H9 (cell line): Measurements from ENCODE around the gene VEZF1. TPM values are rescaled to one million over a fixed set of nuclear protein-coding genes. Genes with fewer than 3 reads are reported as not detected.

Source experiments
- DNase-seq: peaks from one replicate; pipeline ENCODE4 v3.0.0-alpha.2; 2017
- H2AFZ ChIP-seq: one replicate; pipeline ENCODE4 v1.6.1; 2013; ENCODE audit warnings: mild to moderate bottlenecking, low read length, control low read depth, moderate library complexity
- H2AK5ac ChIP-seq: 2 replicates; pipeline ENCODE4 v1.6.1; 2013; ENCODE audit warnings: low read length, control low read depth, mixed read lengths; ENCODE audit not compliant: insufficient read length
- H2BK120ac ChIP-seq: one replicate; pipeline ENCODE4 v1.6.1; 2013; ENCODE audit warnings: low read depth, mild to moderate bottlenecking, low read length, control low read depth, inconsistent platforms; ENCODE audit not compliant: poor library complexity, severe bottlenecking
- H2BK12ac ChIP-seq: 2 replicates; pipeline ENCODE4 v1.6.1; 2013; ENCODE audit warnings: low read length, control low read depth, mixed read lengths, low read depth; ENCODE audit not compliant: insufficient read length
- H2BK15ac ChIP-seq: 2 replicates; pipeline ENCODE4 v1.6.1; 2013; ENCODE audit warnings: low read depth, low read length, control low read depth
- H2BK20ac ChIP-seq: one replicate; pipeline ENCODE4 v1.6.1; 2013; ENCODE audit warnings: low read depth, mild to moderate bottlenecking, low read length, control low read depth, inconsistent platforms; ENCODE audit not compliant: poor library complexity, severe bottlenecking
- H2BK5ac ChIP-seq: 2 replicates; pipeline ENCODE4 v1.6.1; 2013; ENCODE audit warnings: low read length, control low read depth, mixed read lengths; ENCODE audit not compliant: insufficient read length
- H3K14ac ChIP-seq: 2 replicates; pipeline ENCODE4 v1.6.1; 2013; ENCODE audit warnings: low read length, control low read depth; ENCODE audit not compliant: insufficient read depth
- H3K18ac ChIP-seq: 2 replicates; pipeline ENCODE4 v1.6.1; 2013; ENCODE audit warnings: low read depth, mild to moderate bottlenecking, mixed read lengths, low read length, control low read depth; ENCODE audit not compliant: insufficient read length
- H3K23ac ChIP-seq: 2 replicates; pipeline ENCODE4 v1.6.1; 2013; ENCODE audit warnings: low read length, control low read depth, mixed read lengths, low read depth; ENCODE audit not compliant: insufficient read length
- H3K23me2 ChIP-seq: 2 replicates; pipeline ENCODE4 v1.6.1; 2013; ENCODE audit warnings: low read depth, mild to moderate bottlenecking, mixed read lengths, low read length, control low read depth; ENCODE audit not compliant: insufficient read length, poor library complexity, severe bottlenecking
- H3K27ac ChIP-seq: 2 replicates; pipeline ENCODE4 v1.5.1; 2013; ENCODE audit warnings: low read length, control low read depth, mixed read lengths, low read depth; ENCODE audit not compliant: insufficient read length
- H3K27me3 ChIP-seq: 2 replicates; pipeline ENCODE4 v1.6.1; 2013; ENCODE audit warnings: low read length, control low read depth, inconsistent platforms; ENCODE audit not compliant: insufficient read depth
- H3K4ac ChIP-seq: 2 replicates; pipeline ENCODE4 v1.6.1; 2013; ENCODE audit warnings: low read depth, mild to moderate bottlenecking, control low read depth, inconsistent platforms, low read length, moderate library complexity
- H3K4me1 ChIP-seq: 2 replicates; pipeline ENCODE4 v1.6.1; 2013; ENCODE audit warnings: low read length, control low read depth, inconsistent platforms; ENCODE audit not compliant: insufficient read depth
- H3K4me2 ChIP-seq: 2 replicates; pipeline ENCODE4 v1.6.1; 2013; ENCODE audit warnings: low read length, control low read depth, mixed read lengths; ENCODE audit not compliant: insufficient read length, insufficient read depth
- H3K56ac ChIP-seq: 2 replicates; pipeline ENCODE4 v1.6.1; 2013; ENCODE audit warnings: low read depth, mild to moderate bottlenecking, mixed read lengths, low read length, control low read depth; ENCODE audit not compliant: insufficient read length
- H3K79me1 ChIP-seq: 2 replicates; pipeline ENCODE4 v1.6.1; 2013; ENCODE audit warnings: low read depth, mild to moderate bottlenecking, moderate library complexity, low read length, control low read depth, inconsistent platforms; ENCODE audit not compliant: insufficient read depth, poor library complexity, severe bottlenecking
- H3K79me2 ChIP-seq: 2 replicates; pipeline ENCODE4 v1.6.1; 2013; ENCODE audit warnings: low read length, control low read depth, inconsistent platforms; ENCODE audit not compliant: insufficient read depth
- H3K9ac ChIP-seq: 2 replicates; pipeline ENCODE4 v1.6.1; 2013; ENCODE audit warnings: low read length, control low read depth, mixed read lengths; ENCODE audit not compliant: insufficient read length; ENCODE audit errors: extremely low read depth
- H3K9me3 ChIP-seq: one replicate; pipeline ENCODE4 v1.6.1; 2013; ENCODE audit warnings: low read depth, low read length, inconsistent platforms; ENCODE audit not compliant: control insufficient read depth
- H3T11ph ChIP-seq: one replicate; pipeline ENCODE4 v1.6.1; 2013; ENCODE audit warnings: mild to moderate bottlenecking, low read length, control low read depth, inconsistent platforms
- H4K20me1 ChIP-seq: one replicate; pipeline ENCODE4 v1.6.1; 2013; ENCODE audit not compliant: control insufficient read depth, insufficient read length, insufficient read depth
- H4K5ac ChIP-seq: 2 replicates; pipeline ENCODE4 v1.6.1; 2013; ENCODE audit warnings: low read depth, mild to moderate bottlenecking, mixed read lengths, low read length, control low read depth; ENCODE audit not compliant: insufficient read length
- H4K8ac ChIP-seq: replicated peaks from 2 replicates; pipeline ENCODE4 v1.6.1; 2013; ENCODE audit warnings: low read length, control low read depth, mixed read lengths, low read depth; ENCODE audit not compliant: insufficient read length
- H4K91ac ChIP-seq: 2 replicates; pipeline ENCODE4 v1.6.1; 2013; ENCODE audit warnings: low read depth, mild to moderate bottlenecking, moderate library complexity, mixed read lengths, low read length, control low read depth; ENCODE audit not compliant: insufficient read length
- H3K27ac Mint-ChIP-seq, 3 experiments: 2 replicates in 2 of 3; 3 replicates in 1 of 3; pipeline ENCODE4 v1.8.0; 2020 to 2021; ENCODE audit warnings: mixed read lengths in 3 of 3, mild to moderate bottlenecking in 1 of 3, moderate library complexity in 1 of 3
- H3K27me3 Mint-ChIP-seq: 2 replicates; pipeline ENCODE4 v1.8.0; 2021; ENCODE audit warnings: low read depth, mild to moderate bottlenecking, moderate library complexity, mixed read lengths
- H3K36me3 Mint-ChIP-seq, 3 experiments: 2 replicates in 2 of 3; 3 replicates in 1 of 3; pipeline ENCODE4 v1.8.0; 2020 to 2021; ENCODE audit warnings: low read depth in 3 of 3, mixed read lengths in 3 of 3; ENCODE audit not compliant: insufficient read depth in 1 of 3
- H3K4me1 Mint-ChIP-seq, 2 experiments: 2 replicates each; pipeline ENCODE4 v1.8.0; 2020; ENCODE audit warnings: mixed read lengths in 2 of 2
- H3K4me3 Mint-ChIP-seq, 2 experiments: 2 replicates in 1 of 2; 3 replicates in 1 of 2; pipeline ENCODE4 v1.8.0; 2020 to 2021; ENCODE audit warnings: mild to moderate bottlenecking in 2 of 2, mixed read lengths in 2 of 2, moderate library complexity in 1 of 2
- H3K9me3 Mint-ChIP-seq, 2 experiments: 2 replicates in 1 of 2; 3 replicates in 1 of 2; pipeline ENCODE4 v1.8.0; 2020; ENCODE audit warnings: mild to moderate bottlenecking in 2 of 2, mixed read lengths in 2 of 2, moderate library complexity in 1 of 2
- WGBS: extraction: QIAGEN DNeasy Blood & Tissue Kit; methylation state at CpG from one replicate; pipeline ENCODE4 v1.1.7; 2013; ENCODE audit warnings: missing lambda C conversion rate, low lambda C conversion rate, mixed read lengths; ENCODE audit not compliant: insufficient read length; ENCODE audit errors: extremely low coverage; 5-methylcytosine and 5-hydroxymethylcytosine counted together
- total RNA-seq: library from RNA; stranded (reverse); gene quantifications from 2 replicates; pipeline ENCODE4 v1.2.1, GENCODE V29; 2021
- TF ChIP-seq, protein P1 (sequence below): fragments of 200-600 bp; sonication (generic); conservative IDR thresholded peaks from 3 replicates; pipeline ENCODE4 v1.8.0; 2021; ENCODE audit warnings: antibody characterized with exemption, mild to moderate bottlenecking

Gene VEZF1
- total RNA-seq, 1 experiment from 2014 or later, result 58.1 TPM

DNA sequence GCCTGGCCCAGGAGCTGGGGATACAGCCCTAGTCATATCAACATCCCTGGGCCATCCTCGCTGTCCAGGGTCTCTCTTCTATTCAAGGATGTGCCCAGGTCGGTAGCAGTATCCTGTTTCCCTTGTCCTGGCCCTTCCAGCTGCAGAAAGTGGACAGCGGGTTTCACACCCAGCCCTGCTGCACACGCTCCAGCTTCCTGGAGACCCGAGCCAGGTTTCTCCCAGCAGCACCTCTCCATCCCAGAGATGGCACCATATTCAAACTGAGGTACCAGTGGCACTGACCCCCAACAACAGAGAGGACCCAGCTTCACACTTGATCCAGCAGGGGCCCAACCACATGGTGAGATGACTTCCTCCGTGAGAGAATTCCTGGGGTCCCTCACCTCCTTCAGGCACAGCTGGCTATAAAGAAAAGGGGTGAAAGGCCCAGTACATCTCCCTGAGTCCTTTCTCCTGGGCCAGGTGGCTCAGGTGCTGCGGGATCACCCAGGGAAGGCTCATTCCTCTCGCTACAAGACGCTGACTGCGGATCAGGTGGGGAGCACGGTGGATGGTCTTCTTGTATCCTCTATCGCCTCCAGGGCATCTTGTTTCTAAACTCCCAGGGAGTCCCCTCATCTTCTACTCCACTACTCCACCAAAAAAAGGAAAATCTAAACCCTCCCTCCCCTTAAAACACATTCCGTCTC lies 34.2 kb downstream of the VEZF1 start:
- no peak overlapping the region for H4K91ac ChIP-seq
- no peaks in the 10 kb centered on the region for H3K9me3 ChIP-seq
- H3K4me2 ChIP-seq, result peak overlapping the region; percentile 23
- H2BK15ac ChIP-seq, result no peak overlapping the region
- Mint-ChIP-seq H3K36me3 (0 out of 7 replicates have a peak, but pooled peaks cover 0 to 3% (median 0%) of the 10 kb centered on the region in 3 experiments), H3K4me3 (peak overlapping the region; percentile 65 to 83), H3K4me1 (peaks cover 53 to 55% of the 10 kb centered on the region in 2 experiments), H3K27me3 (peaks cover 46% of the 10 kb centered on the region), H3K27ac (peak overlapping the region in 1 of 3 experiments; percentile 21; a peak in 3 of 7 replicates), H3K9me3 (peaks cover 0 to 2% of the 10 kb centered on the region in 2 experiments; a peak in 1 of 5 replicates)
- peaks cover 3% of the 10 kb centered on the region; the same call in 1 of the 2 replicates for H3K4me1 ChIP-seq
- no peak overlapping the region for H2BK5ac ChIP-seq
- no peak overlapping the region for H2BK120ac ChIP-seq
- no peak overlapping the region for H2BK12ac ChIP-seq
- H3K23ac ChIP-seq, result no peak overlapping the region
- no peaks in the 10 kb centered on the region for H3K79me2 ChIP-seq
- no peak overlapping the region for H3K9ac ChIP-seq
- no peak overlapping the region for H2BK20ac ChIP-seq
- H3K56ac ChIP-seq, result no peak overlapping the region
- H4K20me1 ChIP-seq, result no peaks in the 10 kb centered on the region
- H3K14ac ChIP-seq, result no peak overlapping the region
- peaks cover 22% of the 10 kb centered on the region for H3K23me2 ChIP-seq
- H3K18ac ChIP-seq, result no peak overlapping the region
- no peak overlapping the region for H2AFZ ChIP-seq
- WGBS, result no CpG with 5 or more reads among the region's 13 CpGs
- no peak overlapping the region for H4K8ac ChIP-seq
- no peak overlapping the region for H3K27ac ChIP-seq
- H3T11ph ChIP-seq, result no peak overlapping the region
- H4K5ac ChIP-seq, result no peak overlapping the region
- H3K79me1 ChIP-seq, result no peaks in the 10 kb centered on the region
- peaks cover 6% of the 10 kb centered on the region for H3K27me3 ChIP-seq
- TF ChIP-seq, protein P1, sequence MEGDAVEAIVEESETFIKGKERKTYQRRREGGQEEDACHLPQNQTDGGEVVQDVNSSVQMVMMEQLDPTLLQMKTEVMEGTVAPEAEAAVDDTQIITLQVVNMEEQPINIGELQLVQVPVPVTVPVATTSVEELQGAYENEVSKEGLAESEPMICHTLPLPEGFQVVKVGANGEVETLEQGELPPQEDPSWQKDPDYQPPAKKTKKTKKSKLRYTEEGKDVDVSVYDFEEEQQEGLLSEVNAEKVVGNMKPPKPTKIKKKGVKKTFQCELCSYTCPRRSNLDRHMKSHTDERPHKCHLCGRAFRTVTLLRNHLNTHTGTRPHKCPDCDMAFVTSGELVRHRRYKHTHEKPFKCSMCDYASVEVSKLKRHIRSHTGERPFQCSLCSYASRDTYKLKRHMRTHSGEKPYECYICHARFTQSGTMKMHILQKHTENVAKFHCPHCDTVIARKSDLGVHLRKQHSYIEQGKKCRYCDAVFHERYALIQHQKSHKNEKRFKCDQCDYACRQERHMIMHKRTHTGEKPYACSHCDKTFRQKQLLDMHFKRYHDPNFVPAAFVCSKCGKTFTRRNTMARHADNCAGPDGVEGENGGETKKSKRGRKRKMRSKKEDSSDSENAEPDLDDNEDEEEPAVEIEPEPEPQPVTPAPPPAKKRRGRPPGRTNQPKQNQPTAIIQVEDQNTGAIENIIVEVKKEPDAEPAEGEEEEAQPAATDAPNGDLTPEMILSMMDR, result no peak
- H2AK5ac ChIP-seq, result no peak overlapping the region
- no peak overlapping the region for H3K4ac ChIP-seq
- DNase-seq, result no peak
